Small intestine (tissue), 7 donors: ENCODE measurements around the gene NCOA5. TPM values are rescaled to one million over a fixed set of nuclear protein-coding genes. Genes with fewer than 3 reads are reported as not detected.
A peak's percentile ranks its signal among the peaks of the same experiment; 100 is the strongest.

Source experiments
- DNase-seq, 2 donors: peaks; one replicate each; pipeline versions ENCODE4 v3.0.0 to v3.0.0-alpha.2; 2013
- FAIRE-seq: peaks from 2 replicates; lab custom pipeline; 2012; peaks lifted over from hg19 to GRCh38; lab: Jason Lieb, UNC
- H3K27ac ChIP-seq, 3 donors: one replicate each; pipeline ENCODE4 v1.5.1; 2013; ENCODE audit warnings: low read length in 2 of 3, mild to moderate bottlenecking in 2 of 3, control low read depth in 1 of 3, inconsistent platforms in 1 of 3, low read depth in 1 of 3, moderate library complexity in 1 of 3
- H3K27me3 ChIP-seq, 3 donors: one replicate each; pipeline ENCODE4 v1.6.1; 2013; ENCODE audit warnings: low read length in 3 of 3, inconsistent platforms in 1 of 3; ENCODE audit not compliant: control insufficient read depth in 3 of 3, insufficient read depth in 3 of 3
- H3K36me3 ChIP-seq, 3 donors: one replicate each; pipeline ENCODE4 v1.6.1; 2013; ENCODE audit warnings: low read length in 3 of 3, inconsistent platforms in 1 of 3, low read depth in 1 of 3, mild to moderate bottlenecking in 1 of 3, moderate library complexity in 1 of 3; ENCODE audit not compliant: control insufficient read depth in 3 of 3, insufficient read depth in 2 of 3
- H3K4me1 ChIP-seq, 3 donors: one replicate each; pipeline ENCODE4 v1.6.1; 2013; ENCODE audit warnings: low read length in 2 of 3, inconsistent platforms in 1 of 3, low read depth in 1 of 3, mild to moderate bottlenecking in 1 of 3, moderate library complexity in 1 of 3; ENCODE audit not compliant: control insufficient read depth in 3 of 3, insufficient read depth in 2 of 3
- H3K4me3 ChIP-seq, 3 donors: one replicate each; pipeline ENCODE4 v1.5.1; 2013; ENCODE audit warnings: low read length in 3 of 3, control low read depth in 1 of 3, inconsistent platforms in 1 of 3, low read depth in 1 of 3, mild to moderate bottlenecking in 1 of 3, moderate library complexity in 1 of 3
- H3K9me3 ChIP-seq, 2 donors: one replicate each; pipeline ENCODE4 v1.6.1; 2013; ENCODE audit warnings: low read depth in 1 of 2, low read length in 1 of 2; ENCODE audit not compliant: control insufficient read depth in 2 of 2, insufficient read depth in 1 of 2
- WGBS, 3 donors: extraction: QIAGEN DNeasy Blood & Tissue Kit; methylation state at CpG; one replicate each; pipeline ENCODE4 v1.1.7; 2013; 5-methylcytosine and 5-hydroxymethylcytosine counted together
- polyA plus RNA-seq, 4 donors: library from polyadenylated mRNA; stranded (reverse) in 3 of 4; unstranded in 1 of 4; fragments of 200-250 nt in 3 of 4; fragments of 120-200 nt in 1 of 4; gene quantifications; one replicate each; pipeline versions ENCODE4 v1.2.1 to v1.2.3, GENCODE V29; 2013
- donor health status: healthy with polysubstance abuse.
- donor health status: control.
- donor health status: control.
- donor health status: Bipolar disorder and iron deficiency.
- donor health status: healthy.

NCOA5 gene
- polyA plus RNA-seq, 4 donors: 13.2 to 36.8 (median 14.7) TPM

- Histone ChIP-seq H3K4me3 (no peak overlapping the region), H3K27me3 (peaks cover 0 to 8% (median 0%) of the 10 kb centered on the region in 3 donors), H3K36me3 (no peaks in the 10 kb centered on the region), H3K9me3 (no peaks in the 10 kb centered on the region), H3K27ac (no peak overlapping the region), H3K4me1 (no peaks in the 10 kb centered on the region)
- 84 to 88% (median 87%) methylated on average over 11 of the region's 11 CpGs for WGBS, 3 donors
- FAIRE-seq (no peak), DNase-seq (no peak)
Observed at GRCh38 chr20:46123482-46124245, 33.9 kb upstream of the NCOA5 start.

DNA sequence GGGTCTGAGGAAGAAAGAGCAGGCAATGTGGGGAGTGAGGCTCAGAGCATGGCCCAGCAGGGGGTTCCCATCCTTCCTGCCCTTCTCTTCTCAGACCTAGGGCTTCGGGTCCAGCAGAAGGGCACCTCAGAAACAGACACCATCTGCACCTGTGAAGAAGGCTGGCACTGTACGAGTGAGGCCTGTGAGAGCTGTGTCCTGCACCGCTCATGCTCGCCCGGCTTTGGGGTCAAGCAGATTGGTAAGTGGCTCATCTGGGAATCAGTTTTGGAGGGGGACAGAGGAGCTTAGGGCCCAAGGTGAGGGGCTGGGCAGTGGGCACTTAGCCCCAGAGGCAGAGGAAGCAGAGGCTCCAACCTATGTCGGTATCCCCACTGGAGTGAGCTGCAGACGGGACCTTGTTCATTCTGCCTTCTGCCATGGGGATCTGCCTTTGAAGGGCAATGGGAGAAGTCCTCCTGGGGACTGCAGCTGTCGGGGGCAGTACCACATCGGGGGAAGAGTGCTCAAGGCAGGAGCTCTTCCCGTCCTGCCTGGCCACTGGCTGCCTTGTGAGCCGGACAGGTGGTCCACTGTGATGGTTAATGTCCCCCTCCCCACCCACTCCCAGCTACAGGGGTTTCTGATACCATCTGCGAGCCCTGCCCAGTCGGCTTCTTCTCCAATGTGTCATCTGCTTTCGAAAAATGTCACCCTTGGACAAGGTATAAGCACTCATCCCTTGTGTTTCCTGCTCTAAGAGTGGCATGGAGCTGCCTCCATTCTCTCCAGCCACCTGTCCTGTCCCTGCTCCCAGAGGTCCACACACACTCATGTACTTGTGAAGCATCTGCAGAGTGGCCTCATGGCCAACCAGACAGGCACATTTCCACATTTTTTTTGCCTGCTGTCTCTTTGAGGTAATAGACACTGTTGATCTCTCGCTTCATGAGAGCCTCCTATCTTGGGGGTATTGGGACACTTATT lies 33.0 kb upstream of the NCOA5 start:
- FAIRE-seq (no peak), DNase-seq (no peak)
- no peak overlapping the region for H3K4me3 ChIP-seq
- WGBS, 3 donors: 82 to 91% (median 90%) methylated on average over 15 of the region's 15 CpGs
- H3K36me3 ChIP-seq: no peaks in the 10 kb centered on the region
- no peaks in the 10 kb centered on the region for H3K4me1 ChIP-seq
- no peaks in the 10 kb centered on the region for H3K9me3 ChIP-seq
- H3K27ac ChIP-seq: no peak overlapping the region
- H3K27me3 ChIP-seq: peaks cover 0 to 12% (median 0%) of the 10 kb centered on the region in 3 donors

- H3K27me3 ChIP-seq: peaks cover 0 to 20% (median 0%) of the 10 kb centered on the region in 3 donors
- H3K27ac ChIP-seq: no peak overlapping the region
- no peaks in the 10 kb centered on the region for H3K36me3 ChIP-seq
- no peak for FAIRE-seq
- no peaks in the 10 kb centered on the region for H3K4me1 ChIP-seq
- H3K9me3 ChIP-seq: no peaks in the 10 kb centered on the region
- no peak overlapping the region for H3K4me3 ChIP-seq
- DNase-seq: no peak
- 77 to 88% (median 88%) methylated on average over 11 of the region's 11 CpGs for WGBS, 3 donors
Observed at GRCh38 chr20:46122071-46122470, 32.3 kb upstream of the NCOA5 start.

- Histone ChIP-seq H3K4me3 (no peak overlapping the region), H3K9me3 (no peaks in the 10 kb centered on the region), H3K27ac (no peak overlapping the region), H3K4me1 (no peaks in the 10 kb centered on the region), H3K36me3 (no peaks in the 10 kb centered on the region), H3K27me3 (peaks cover 0 to 20% (median 0%) of the 10 kb centered on the region in 3 donors)
- FAIRE-seq: no peak
- 39 to 44% (median 40%) methylated on average over 2 of the region's 2 CpGs for WGBS, 3 donors
- no peak for DNase-seq
Observed at GRCh38 chr20:46121184-46121930, 31.6 kb upstream of the NCOA5 start.

GRCh38 chr20:46120136-46120535 lies 30.4 kb upstream of the NCOA5 start:
- Histone ChIP-seq H3K4me1 (no peaks in the 10 kb centered on the region), H3K4me3 (no peak overlapping the region), H3K9me3 (no peaks in the 10 kb centered on the region), H3K27me3 (peaks cover 0 to 20% (median 0%) of the 10 kb centered on the region in 3 donors), H3K36me3 (no peaks in the 10 kb centered on the region), H3K27ac (no peak overlapping the region)
- WGBS, 3 donors: 84 to 93% (median 92%) methylated on average over 2 of the region's 2 CpGs
- DNase-seq (no peak), FAIRE-seq (no peak)

GRCh38 chr20:46119547-46119946 lies 29.8 kb upstream of the NCOA5 start:
- H3K36me3 ChIP-seq: no peaks in the 10 kb centered on the region
- DNase-seq (no peak), FAIRE-seq (no peak)
- no peak overlapping the region for H3K27ac ChIP-seq
- no peaks in the 10 kb centered on the region for H3K9me3 ChIP-seq
- H3K4me1 ChIP-seq: no peaks in the 10 kb centered on the region
- H3K4me3 ChIP-seq: peak overlapping the region in 1 of 3 donors; percentile 20
- 81 to 83% (median 82%) methylated on average over 2 of the region's 2 CpGs for WGBS, 3 donors
- peaks cover 0 to 20% (median 0%) of the 10 kb centered on the region in 3 donors for H3K27me3 ChIP-seq

DNA sequence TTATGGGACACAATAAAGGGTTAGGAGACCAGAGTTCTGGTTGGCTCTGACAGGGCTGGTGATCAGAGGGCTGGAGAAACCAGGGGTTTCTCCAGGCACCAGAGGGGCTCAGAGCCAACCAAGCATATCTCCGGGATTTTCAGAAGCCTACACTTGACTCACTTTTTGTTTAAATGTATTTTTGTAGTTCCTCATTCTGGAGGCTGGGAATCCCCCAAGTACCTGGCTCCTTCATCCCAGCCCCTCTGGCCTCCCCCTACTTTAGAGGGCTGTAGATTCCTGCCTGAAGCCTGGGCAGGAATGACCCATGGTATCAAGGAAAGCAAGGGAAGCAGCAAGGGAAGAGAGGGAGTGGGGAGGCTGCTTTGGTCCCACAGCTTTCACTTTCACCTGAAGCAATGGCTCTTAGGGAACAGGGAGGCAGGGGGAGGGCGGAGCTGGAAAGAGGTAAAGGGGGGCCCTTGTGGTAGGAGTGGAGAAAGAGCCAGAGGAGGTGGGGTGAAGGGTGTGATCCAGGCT lies 29.3 kb upstream of the NCOA5 start:
- Histone ChIP-seq H3K27ac (peak overlapping the region in 1 of 3 donors; percentile 70), H3K27me3 (peaks cover 0 to 20% (median 0%) of the 10 kb centered on the region in 3 donors)
- FAIRE-seq: no peak

More for the DNA sequence above, 29.3 kb upstream of the NCOA5 start:
- peak in 1 of 2 donors; percentile 39 for DNase-seq
- H3K4me3 ChIP-seq: peak overlapping the region in 2 of 3 donors; percentile 18 to 20
- no peaks in the 10 kb centered on the region for H3K9me3 ChIP-seq
- 17 to 46% (median 45%) methylated on average over 2 of the region's 2 CpGs for WGBS, 3 donors
- no peaks in the 10 kb centered on the region for H3K4me1 ChIP-seq
- no peaks in the 10 kb centered on the region for H3K36me3 ChIP-seq
